ENCODE results near the gene NDUFV3. TPM values are rescaled to one million over a fixed set of nuclear protein-coding genes. Genes with fewer than 3 reads are reported as not detected.

Gene NDUFV3
- total and polyA plus RNA-seq, 2 experiments from 2014 or later = 51.5 to 71.2 TPM

GRCh38 chr21:42847051-42847707, 45.9 kb upstream of the NDUFV3 start:
- H3K4me1 Mint-ChIP-seq = peaks cover 3% of the 10 kb centered on the region; the same call in 1 of the 3 replicates
- Histone ChIP-seq H3K79me2 (replicated peaks; ENCODE audit: insufficient read depth) (peaks cover 68% of the 10 kb centered on the region), H3K36me3 (ENCODE audit: insufficient read depth) (peaks cover 29% of the 10 kb centered on the region), H3K27ac (ENCODE audit: low read depth) (no peak overlapping the region), H3K9me2 (ENCODE audit: insufficient read depth) (no peaks in the 10 kb centered on the region), H4K20me1 (replicated peaks; ENCODE audit: insufficient read depth) (peaks cover 32% of the 10 kb centered on the region), H3K4me2 (no peak overlapping the region), H3K27me3 (ENCODE audit: insufficient read depth) (no peaks in the 10 kb centered on the region), H3F3A (replicated peaks; ENCODE audit: low read depth) (peaks cover 61% of the 10 kb centered on the region), H3K4me1 (ENCODE audit: insufficient read depth) (no peaks in the 10 kb centered on the region), H3K4me3 (no peak overlapping the region), H2AFZ (no peak overlapping the region)
- no peak overlapping the region for H3K4me3 Mint-ChIP-seq
- ATAC-seq (no peak), DNase-seq (ENCODE audit: low spot score) (no peak)
- H3K27me3 Mint-ChIP-seq (ENCODE audit: insufficient read depth, low read depth, poor library complexity) = peaks cover 9% of the 10 kb centered on the region
- no peak overlapping the region for H3K27ac Mint-ChIP-seq
- no peaks in the 10 kb centered on the region; the same call in 1 of the 3 replicates for H3K9me3 Mint-ChIP-seq
- H3K36me3 Mint-ChIP-seq (ENCODE audit: low read depth) = peaks cover 89% of the 10 kb centered on the region
- TF ChIP-seq ZNF114 (CRISPR knock-in tag; IDR thresholded peaks at IDR 0.05) = no peak
- no peak for TF ChIP-seq ETS1 (IDR thresholded peaks at IDR 0.05)
- TF ChIP-seq JUNB (IDR thresholded peaks at IDR 0.05; ENCODE audit: unreplicated experiment) = no peak
- TF ChIP-seq, protein P1, sequence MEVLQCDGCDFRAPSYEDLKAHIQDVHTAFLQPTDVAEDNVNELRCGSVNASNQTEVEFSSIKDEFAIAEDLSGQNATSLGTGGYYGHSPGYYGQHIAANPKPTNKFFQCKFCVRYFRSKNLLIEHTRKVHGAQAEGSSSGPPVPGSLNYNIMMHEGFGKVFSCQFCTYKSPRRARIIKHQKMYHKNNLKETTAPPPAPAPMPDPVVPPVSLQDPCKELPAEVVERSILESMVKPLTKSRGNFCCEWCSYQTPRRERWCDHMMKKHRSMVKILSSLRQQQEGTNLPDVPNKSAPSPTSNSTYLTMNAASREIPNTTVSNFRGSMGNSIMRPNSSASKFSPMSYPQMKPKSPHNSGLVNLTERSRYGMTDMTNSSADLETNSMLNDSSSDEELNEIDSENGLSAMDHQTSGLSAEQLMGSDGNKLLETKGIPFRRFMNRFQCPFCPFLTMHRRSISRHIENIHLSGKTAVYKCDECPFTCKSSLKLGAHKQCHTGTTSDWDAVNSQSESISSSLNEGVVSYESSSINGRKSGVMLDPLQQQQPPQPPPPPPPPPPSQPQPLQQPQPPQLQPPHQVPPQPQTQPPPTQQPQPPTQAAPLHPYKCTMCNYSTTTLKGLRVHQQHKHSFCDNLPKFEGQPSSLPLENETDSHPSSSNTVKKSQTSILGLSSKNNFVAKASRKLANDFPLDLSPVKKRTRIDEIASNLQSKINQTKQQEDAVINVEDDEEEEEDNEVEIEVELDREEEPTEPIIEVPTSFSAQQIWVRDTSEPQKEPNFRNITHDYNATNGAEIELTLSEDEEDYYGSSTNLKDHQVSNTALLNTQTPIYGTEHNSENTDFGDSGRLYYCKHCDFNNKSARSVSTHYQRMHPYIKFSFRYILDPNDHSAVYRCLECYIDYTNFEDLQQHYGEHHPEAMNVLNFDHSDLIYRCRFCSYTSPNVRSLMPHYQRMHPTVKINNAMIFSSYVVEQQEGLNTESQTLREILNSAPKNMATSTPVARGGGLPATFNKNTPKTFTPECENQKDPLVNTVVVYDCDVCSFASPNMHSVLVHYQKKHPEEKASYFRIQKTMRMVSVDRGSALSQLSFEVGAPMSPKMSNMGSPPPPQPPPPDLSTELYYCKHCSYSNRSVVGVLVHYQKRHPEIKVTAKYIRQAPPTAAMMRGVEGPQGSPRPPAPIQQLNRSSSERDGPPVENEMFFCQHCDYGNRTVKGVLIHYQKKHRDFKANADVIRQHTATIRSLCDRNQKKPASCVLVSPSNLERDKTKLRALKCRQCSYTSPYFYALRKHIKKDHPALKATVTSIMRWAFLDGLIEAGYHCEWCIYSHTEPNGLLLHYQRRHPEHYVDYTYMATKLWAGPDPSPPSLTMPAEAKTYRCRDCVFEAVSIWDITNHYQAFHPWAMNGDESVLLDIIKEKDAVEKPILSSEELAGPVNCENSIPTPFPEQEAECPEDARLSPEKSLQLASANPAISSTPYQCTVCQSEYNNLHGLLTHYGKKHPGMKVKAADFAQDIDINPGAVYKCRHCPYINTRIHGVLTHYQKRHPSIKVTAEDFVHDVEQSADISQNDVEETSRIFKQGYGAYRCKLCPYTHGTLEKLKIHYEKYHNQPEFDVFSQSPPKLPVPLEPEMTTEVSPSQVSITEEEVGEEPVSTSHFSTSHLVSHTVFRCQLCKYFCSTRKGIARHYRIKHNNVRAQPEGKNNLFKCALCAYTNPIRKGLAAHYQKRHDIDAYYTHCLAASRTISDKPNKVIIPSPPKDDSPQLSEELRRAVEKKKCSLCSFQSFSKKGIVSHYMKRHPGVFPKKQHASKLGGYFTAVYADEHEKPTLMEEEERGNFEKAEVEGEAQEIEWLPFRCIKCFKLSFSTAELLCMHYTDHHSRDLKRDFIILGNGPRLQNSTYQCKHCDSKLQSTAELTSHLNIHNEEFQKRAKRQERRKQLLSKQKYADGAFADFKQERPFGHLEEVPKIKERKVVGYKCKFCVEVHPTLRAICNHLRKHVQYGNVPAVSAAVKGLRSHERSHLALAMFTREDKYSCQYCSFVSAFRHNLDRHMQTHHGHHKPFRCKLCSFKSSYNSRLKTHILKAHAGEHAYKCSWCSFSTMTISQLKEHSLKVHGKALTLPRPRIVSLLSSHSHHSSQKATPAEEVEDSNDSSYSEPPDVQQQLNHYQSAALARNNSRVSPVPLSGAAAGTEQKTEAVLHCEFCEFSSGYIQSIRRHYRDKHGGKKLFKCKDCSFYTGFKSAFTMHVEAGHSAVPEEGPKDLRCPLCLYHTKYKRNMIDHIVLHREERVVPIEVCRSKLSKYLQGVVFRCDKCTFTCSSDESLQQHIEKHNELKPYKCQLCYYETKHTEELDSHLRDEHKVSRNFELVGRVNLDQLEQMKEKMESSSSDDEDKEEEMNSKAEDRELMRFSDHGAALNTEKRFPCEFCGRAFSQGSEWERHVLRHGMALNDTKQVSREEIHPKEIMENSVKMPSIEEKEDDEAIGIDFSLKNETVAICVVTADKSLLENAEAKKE (CRISPR knock-in tag; IDR thresholded peaks at IDR 0.05) = no peak
- no peak for TF ChIP-seq CREB1 (CRISPR knock-in tag; IDR thresholded peaks at IDR 0.05; ENCODE audit: low read depth)
- no peak for TF ChIP-seq EZH2phosphoT487 (IDR thresholded peaks at IDR 0.05; ENCODE audit: unreplicated experiment)
- no peak for TF ChIP-seq REST (IDR thresholded peaks at IDR 0.05; ENCODE audit: unreplicated experiment)
- no peak for TF ChIP-seq EZH2 (IDR thresholded peaks at IDR 0.05; ENCODE audit: low read depth, unreplicated experiment)
- TF ChIP-seq, protein P2, sequence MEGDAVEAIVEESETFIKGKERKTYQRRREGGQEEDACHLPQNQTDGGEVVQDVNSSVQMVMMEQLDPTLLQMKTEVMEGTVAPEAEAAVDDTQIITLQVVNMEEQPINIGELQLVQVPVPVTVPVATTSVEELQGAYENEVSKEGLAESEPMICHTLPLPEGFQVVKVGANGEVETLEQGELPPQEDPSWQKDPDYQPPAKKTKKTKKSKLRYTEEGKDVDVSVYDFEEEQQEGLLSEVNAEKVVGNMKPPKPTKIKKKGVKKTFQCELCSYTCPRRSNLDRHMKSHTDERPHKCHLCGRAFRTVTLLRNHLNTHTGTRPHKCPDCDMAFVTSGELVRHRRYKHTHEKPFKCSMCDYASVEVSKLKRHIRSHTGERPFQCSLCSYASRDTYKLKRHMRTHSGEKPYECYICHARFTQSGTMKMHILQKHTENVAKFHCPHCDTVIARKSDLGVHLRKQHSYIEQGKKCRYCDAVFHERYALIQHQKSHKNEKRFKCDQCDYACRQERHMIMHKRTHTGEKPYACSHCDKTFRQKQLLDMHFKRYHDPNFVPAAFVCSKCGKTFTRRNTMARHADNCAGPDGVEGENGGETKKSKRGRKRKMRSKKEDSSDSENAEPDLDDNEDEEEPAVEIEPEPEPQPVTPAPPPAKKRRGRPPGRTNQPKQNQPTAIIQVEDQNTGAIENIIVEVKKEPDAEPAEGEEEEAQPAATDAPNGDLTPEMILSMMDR (conservative IDR thresholded peaks at IDR 0.05; ENCODE audit: low read depth in 2 of 2) = no peak
- no peak for TF ChIP-seq ZNF331 (CRISPR knock-in tag; IDR thresholded peaks at IDR 0.05; ENCODE audit: low read depth)
- no peak for TF ChIP-seq POLR2AphosphoS5 (IDR thresholded peaks at IDR 0.05; ENCODE audit: low read depth)

All from GM23338 (cell line).